Left lung (tissue), 14 donors: ENCODE measurements around the gene PNO1. TPM values are rescaled to one million over a fixed set of nuclear protein-coding genes. Genes with fewer than 3 reads are reported as not detected.
A peak's percentile ranks its signal among the peaks of the same experiment; 100 is the strongest.
"Not testable (repeated sequence)": the region's sequence is repeated elsewhere in the genome, so short reads cannot be mapped to it uniquely, and the experiment has no call there.

ENCODE experiments used
- ATAC-seq: fragments of 200-7000 bp; cut with Tn5 transposase; one replicate; pipeline ENCODE4 v1.9.1; 2020; ENCODE audit warnings: moderate library complexity
- DNase-seq, 4 donors: peaks; one replicate each; pipeline ENCODE4 v3.0.0-alpha.2; 2013 to 2020
- H3K27ac ChIP-seq, 2 donors: fragments of 200-600 bp; sonication (generic) in 1 of 2; one replicate each; pipeline versions ENCODE4 v1.5.0 to v1.8.0; 2020 to 2021
- H3K27me3 ChIP-seq, 2 donors: fragments of 200-600 bp; sonication (generic) in 1 of 2; one replicate each; pipeline versions ENCODE4 v1.5.0 to v1.8.0; 2020 to 2021
- H3K36me3 ChIP-seq, 2 donors: fragments of 200-600 bp; sonication (generic) in 1 of 2; one replicate each; pipeline versions ENCODE4 v1.5.0 to v1.8.0; 2020 to 2021
- H3K4me1 ChIP-seq, 2 donors: fragments of 200-600 bp; one replicate each; pipeline ENCODE4 v1.8.0; 2021
- H3K4me3 ChIP-seq, 2 donors: fragments of 200-600 bp; sonication (generic) in 1 of 2; one replicate each; pipeline versions ENCODE4 v1.5.0 to v1.8.0; 2020 to 2021; ENCODE audit warnings: mild to moderate bottlenecking in 1 of 2
- H3K9me3 ChIP-seq, 2 donors: fragments of 200-600 bp; sonication (generic) in 1 of 2; one replicate each; pipeline versions ENCODE4 v1.5.0 to v1.8.0; 2020 to 2021
- CTCF ChIP-seq, 2 donors: fragments of 200-600 bp; sonication (generic) in 1 of 2; IDR thresholded peaks; one replicate each; pipeline versions ENCODE4 v1.5.0 to v1.8.0; 2021; ENCODE audit warnings: antibody characterized with exemption in 2 of 2
- intact Hi-C, 2 donors: fragments of 100-400 bp; cut with DNase I; formaldehyde crosslinking; loops; one replicate each; pipeline versions ENCODE4 v1.11.2 to v1.14.2; 2022
- long read RNA-seq, 12 donors: library from polyadenylated mRNA in 2 of 12; unstranded in 2 of 12; transcript quantifications; one replicate each; pipeline ENCODE4 v2.0.0 and lab custom pipeline, GENCODE V29; 2019 to 2026
- polyA plus RNA-seq, 6 donors: library from polyadenylated mRNA; unstranded; fragments of 120-200 nt; gene quantifications; one replicate each; pipeline ENCODE4 v1.2.1, GENCODE V29; 2013; ENCODE audit not compliant: insufficient read length in 6 of 6
- total RNA-seq, 2 donors: library from RNA; stranded (reverse); fragmentation: NEBNext Ultra II Directional; extraction: Animal tissue kit (Norgen Biotek cat#: 25700); gene quantifications; one replicate each; pipeline ENCODE4 v1.2.1, GENCODE V29; 2021
- donor health status: DM: no; HTN: yes; CAD: no.
- donor health status: DM: no; HTN: no; CAD: no.

PNO1 gene
- total RNA-seq (10 to 100 TPM in 1 of 2 donors, 1 to 10 TPM in 1; 9.4 to 13.9 TPM), polyA plus RNA-seq (10 to 100 TPM; 11.2 to 17.7 (median 13.5) TPM)
- long read RNA-seq, donor 1, transcript PNO1-201 (7 exons, 2,286 nt): major isoform, 10 of 11 reads
- long read RNA-seq, donor 1, partial matches to known transcripts: 0 of 11 reads
- long read RNA-seq, donor 1, other reads (novel, unspliced or antisense): 0 of 11 reads
- long read RNA-seq, donor 2, transcript PNO1-201 (7 exons, 2,286 nt): major isoform, 8 of 9 reads
- long read RNA-seq, donor 2, partial matches to known transcripts: 0 of 9 reads
- long read RNA-seq, donor 2, other reads (novel, unspliced or antisense): 0 of 9 reads
- long read RNA-seq, donor 3, transcript PNO1-201 (7 exons, 2,286 nt): major isoform, 8 of 8 reads
- long read RNA-seq, donor 3, partial matches to known transcripts: 0 of 8 reads
- long read RNA-seq, donor 3, other reads (novel, unspliced or antisense): 0 of 8 reads
- long read RNA-seq, donor 4, transcript PNO1-201 (7 exons, 2,286 nt): major isoform, 15 of 17 reads
- long read RNA-seq, donor 4, partial matches to known transcripts: 0 of 17 reads
- long read RNA-seq, donor 4, other reads (novel, unspliced or antisense): 2 of 17 reads
- long read RNA-seq, donor 5, transcript PNO1-201 (7 exons, 2,286 nt): major isoform, 7 of 32 reads
- long read RNA-seq, donor 5, partial matches to known transcripts: 25 of 32 reads
- long read RNA-seq, donor 5, other reads (novel, unspliced or antisense): 0 of 32 reads
- long read RNA-seq, donor 6, transcript PNO1-201 (7 exons, 2,286 nt): major isoform, 10 of 10 reads
- long read RNA-seq, donor 6, partial matches to known transcripts: 0 of 10 reads
- long read RNA-seq, donor 6, other reads (novel, unspliced or antisense): 0 of 10 reads
- long read RNA-seq, donor 7: 0 reads
- long read RNA-seq, donor 8, transcript PNO1-201 (7 exons, 2,286 nt): major isoform, 12 of 12 reads
- long read RNA-seq, donor 8, partial matches to known transcripts: 0 of 12 reads
- long read RNA-seq, donor 8, other reads (novel, unspliced or antisense): 0 of 12 reads
- long read RNA-seq, donor 9: 0 reads
- long read RNA-seq, donor 10, transcript PNO1-201 (7 exons, 2,286 nt): major isoform, 13 of 13 reads
- long read RNA-seq, donor 10, partial matches to known transcripts: 0 of 13 reads
- long read RNA-seq, donor 10, other reads (novel, unspliced or antisense): 0 of 13 reads
- long read RNA-seq, donor 11, transcript PNO1-201 (7 exons, 2,286 nt): major isoform, 10 of 215 reads
- long read RNA-seq, donor 11, partial matches to known transcripts: 145 of 215 reads
- long read RNA-seq, donor 11, other reads (novel, unspliced or antisense): 60 of 215 reads
- long read RNA-seq, donor 12, transcript PNO1-201 (7 exons, 2,286 nt): major isoform, 6 of 6 reads
- long read RNA-seq, donor 12, partial matches to known transcripts: 0 of 6 reads
- long read RNA-seq, donor 12, other reads (novel, unspliced or antisense): 0 of 6 reads

GRCh38 chr2:68157402-68158133 is at the start of gene PNO1:
Gene PNO1, plus strand, starts transcription at chr2:68157888. Its CDS starts 47 bp downstream, at chr2:68157935.
- H3K27ac ChIP-seq: peak within 1 kb of the TSS; percentile 84 to 92
- peak within 1 kb of the TSS; percentile 75 to 85 for H3K4me3 ChIP-seq
- ATAC-seq: peak; percentile 99
- DNase-seq: peak; percentile 95 to 98 (median 96)
- H3K9me3 ChIP-seq: no peaks in the 10 kb centered on the region
- peaks cover 0 to 28% of the 10 kb centered on the region in 2 donors for H3K36me3 ChIP-seq
- no peak for TF ChIP-seq CTCF (IDR thresholded peaks at IDR 0.05)
- no peaks in the 10 kb centered on the region for H3K27me3 ChIP-seq
- intact Hi-C loops: no loop called here
- peaks cover 10 to 40% of the 10 kb centered on the region in 2 donors for H3K4me1 ChIP-seq

- intact Hi-C loops: no loop called here
- ATAC-seq: peak; percentile 23
- Histone ChIP-seq H3K27ac (peak overlapping the region in 1 of 2 donors; percentile 8), H3K4me3 (no peak overlapping the region), H3K4me1 (peaks cover 0 to 3% of the 10 kb centered on the region in 2 donors), H3K27me3 (no peaks in the 10 kb centered on the region), H3K36me3 (no peaks in the 10 kb centered on the region), H3K9me3 (peaks cover 0 to 11% of the 10 kb centered on the region in 2 donors)
- no peak for DNase-seq
- TF ChIP-seq CTCF (IDR thresholded peaks at IDR 0.05): no peak
These were observed 49.6 kb upstream of the PNO1 start for GRCh38 chr2:68108120-68108519.

- Histone ChIP-seq H3K36me3 (no peaks in the 10 kb centered on the region), H3K4me3 (no peak overlapping the region), H3K9me3 (peaks cover 0 to 10% of the 10 kb centered on the region in 2 donors), H3K4me1 (peaks cover 0 to 3% of the 10 kb centered on the region in 2 donors), H3K27me3 (no peaks in the 10 kb centered on the region), H3K27ac (no peak overlapping the region)
- no peak for TF ChIP-seq CTCF (IDR thresholded peaks at IDR 0.05)
- no peak for DNase-seq
- intact Hi-C loops: no loop called here
- ATAC-seq: no peak
These were observed 47.6 kb upstream of the PNO1 start for GRCh38 chr2:68110102-68110501.

- Histone ChIP-seq H3K27ac (no peak overlapping the region), H3K4me1 (no peaks in the 10 kb centered on the region), H3K4me3 (no peak overlapping the region), H3K36me3 (no peaks in the 10 kb centered on the region), H3K9me3 (no peaks in the 10 kb centered on the region), H3K27me3 (no peaks in the 10 kb centered on the region)
- intact Hi-C loops: no loop called here
- DNase-seq: no peak
- no peak for ATAC-seq
- no peak for TF ChIP-seq CTCF (IDR thresholded peaks at IDR 0.05)
These were observed 41.7 kb upstream of the PNO1 start for GRCh38 chr2:68115965-68116364.

GRCh38 chr2:68117922-68118321 is 39.8 kb upstream of the PNO1 start:
- DNase-seq, H3K27ac ChIP-seq, H3K36me3 ChIP-seq, intact Hi-C loops, H3K4me3 ChIP-seq, ATAC-seq, H3K27me3 ChIP-seq, H3K9me3 ChIP-seq: not testable (repeated sequence)
- peaks cover 0 to 14% of the 10 kb centered on the region in 2 donors for H3K4me1 ChIP-seq
